ENCODE measurements around the gene TIE1.

The TIE1 gene

DNA sequence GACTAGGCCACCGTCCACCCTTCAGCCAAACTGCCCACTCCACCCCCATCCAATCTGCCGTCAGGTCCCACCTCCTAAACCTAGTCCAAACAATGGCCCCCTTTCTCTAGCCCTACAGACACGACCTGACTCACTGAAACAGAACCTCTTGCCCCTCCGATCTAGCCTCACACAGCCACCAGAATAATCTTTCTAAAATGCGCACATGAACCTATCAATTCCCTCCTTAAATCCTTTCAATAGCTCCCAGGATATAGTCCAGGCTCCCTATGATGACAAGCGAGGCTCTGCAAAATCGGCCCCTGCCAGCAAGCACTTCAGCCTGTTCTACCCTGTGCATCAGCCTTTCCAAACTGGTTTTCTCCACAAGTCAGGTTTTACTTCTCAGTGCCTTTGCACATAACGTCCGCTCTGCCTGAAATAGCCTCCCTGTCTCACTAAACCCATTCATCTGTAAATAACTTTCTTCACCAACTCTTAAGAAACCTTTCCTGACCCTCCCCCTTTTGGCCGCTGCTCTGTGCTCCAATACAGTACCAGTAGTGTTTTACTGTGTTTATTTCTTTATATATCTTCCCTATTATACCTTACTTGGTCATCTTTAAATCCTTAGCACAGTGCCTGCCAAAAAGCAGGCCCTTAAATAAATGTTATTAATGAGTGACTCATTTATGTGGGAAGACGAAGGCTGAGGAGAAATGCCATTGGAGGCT, 49.0 kb downstream of the TIE1 start:
- no peak overlapping the region for H3K4me2 ChIP-seq (ENCODE audit: low read length)
- H3K79me2 ChIP-seq (ENCODE audit: low read length) = no peaks in the 10 kb centered on the region
- no peaks in the 10 kb centered on the region for H4K20me1 ChIP-seq (ENCODE audit: insufficient read depth, low read length)
- no peaks in the 10 kb centered on the region for H3K27me3 ChIP-seq (ENCODE audit: low read depth, low read length)
- no peak overlapping the region for H3K9ac ChIP-seq (ENCODE audit: low read length)
- no peak overlapping the region for H3K4me3 ChIP-seq (ENCODE audit: low read length)
- no peaks in the 10 kb centered on the region for H3K36me3 ChIP-seq (replicated peaks; ENCODE audit: low read depth, low read length)
- H2AFZ ChIP-seq (ENCODE audit: low read depth, low read length) = no peak overlapping the region
- TF ChIP-seq, protein P1, sequence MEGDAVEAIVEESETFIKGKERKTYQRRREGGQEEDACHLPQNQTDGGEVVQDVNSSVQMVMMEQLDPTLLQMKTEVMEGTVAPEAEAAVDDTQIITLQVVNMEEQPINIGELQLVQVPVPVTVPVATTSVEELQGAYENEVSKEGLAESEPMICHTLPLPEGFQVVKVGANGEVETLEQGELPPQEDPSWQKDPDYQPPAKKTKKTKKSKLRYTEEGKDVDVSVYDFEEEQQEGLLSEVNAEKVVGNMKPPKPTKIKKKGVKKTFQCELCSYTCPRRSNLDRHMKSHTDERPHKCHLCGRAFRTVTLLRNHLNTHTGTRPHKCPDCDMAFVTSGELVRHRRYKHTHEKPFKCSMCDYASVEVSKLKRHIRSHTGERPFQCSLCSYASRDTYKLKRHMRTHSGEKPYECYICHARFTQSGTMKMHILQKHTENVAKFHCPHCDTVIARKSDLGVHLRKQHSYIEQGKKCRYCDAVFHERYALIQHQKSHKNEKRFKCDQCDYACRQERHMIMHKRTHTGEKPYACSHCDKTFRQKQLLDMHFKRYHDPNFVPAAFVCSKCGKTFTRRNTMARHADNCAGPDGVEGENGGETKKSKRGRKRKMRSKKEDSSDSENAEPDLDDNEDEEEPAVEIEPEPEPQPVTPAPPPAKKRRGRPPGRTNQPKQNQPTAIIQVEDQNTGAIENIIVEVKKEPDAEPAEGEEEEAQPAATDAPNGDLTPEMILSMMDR (IDR thresholded peaks at IDR 0.05; ENCODE audit: low read depth, low read length) = no peak
- no peak for TF ChIP-seq EZH2phosphoT487 (IDR thresholded peaks at IDR 0.05; ENCODE audit: low read depth)
- H3K27ac ChIP-seq (ENCODE audit: low read length) = no peak overlapping the region
- H3K9me3 ChIP-seq (ENCODE audit: insufficient read depth, low read length) = no peaks in the 10 kb centered on the region
- no peaks in the 10 kb centered on the region for H3K4me1 ChIP-seq (ENCODE audit: low read length)

DNA sequence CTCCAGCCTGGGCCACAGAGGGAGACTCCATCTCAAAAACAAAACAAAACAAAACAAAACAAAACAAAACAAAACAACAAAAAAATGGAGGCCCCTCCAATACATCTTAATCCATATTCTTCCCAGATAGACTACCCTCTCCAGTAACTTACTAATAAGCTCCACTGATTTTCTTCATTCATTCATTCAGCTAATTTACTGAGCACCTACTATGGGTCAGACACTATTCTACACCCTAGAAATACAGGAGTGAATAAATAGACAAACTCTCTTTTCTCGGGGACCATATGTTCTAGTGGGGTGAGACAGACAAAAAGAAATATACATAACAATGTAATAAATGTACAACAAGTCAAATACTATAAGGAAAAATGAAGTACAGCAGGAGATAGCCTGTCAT, 50.2 kb downstream of the TIE1 start:
- Histone ChIP-seq H2AFZ (ENCODE audit: low read depth, low read length) (no peak overlapping the region), H3K9ac (ENCODE audit: low read length) (no peak overlapping the region), H3K27me3 (ENCODE audit: low read depth, low read length) (no peaks in the 10 kb centered on the region), H4K20me1 (ENCODE audit: insufficient read depth, low read length) (no peaks in the 10 kb centered on the region), H3K4me3 (ENCODE audit: low read length) (no peak overlapping the region), H3K27ac (ENCODE audit: low read length) (no peak overlapping the region), H3K79me2 (ENCODE audit: low read length) (no peaks in the 10 kb centered on the region), H3K9me3 (ENCODE audit: insufficient read depth, low read length) (no peaks in the 10 kb centered on the region), H3K4me2 (ENCODE audit: low read length) (no peak overlapping the region), H3K36me3 (replicated peaks; ENCODE audit: low read depth, low read length) (no peaks in the 10 kb centered on the region), H3K4me1 (ENCODE audit: low read length) (no peaks in the 10 kb centered on the region)
- no peak for TF ChIP-seq EZH2phosphoT487 (IDR thresholded peaks at IDR 0.05; ENCODE audit: low read depth)
- TF ChIP-seq, protein P1 (IDR thresholded peaks at IDR 0.05; ENCODE audit: low read depth, low read length) = no peak

DNA sequence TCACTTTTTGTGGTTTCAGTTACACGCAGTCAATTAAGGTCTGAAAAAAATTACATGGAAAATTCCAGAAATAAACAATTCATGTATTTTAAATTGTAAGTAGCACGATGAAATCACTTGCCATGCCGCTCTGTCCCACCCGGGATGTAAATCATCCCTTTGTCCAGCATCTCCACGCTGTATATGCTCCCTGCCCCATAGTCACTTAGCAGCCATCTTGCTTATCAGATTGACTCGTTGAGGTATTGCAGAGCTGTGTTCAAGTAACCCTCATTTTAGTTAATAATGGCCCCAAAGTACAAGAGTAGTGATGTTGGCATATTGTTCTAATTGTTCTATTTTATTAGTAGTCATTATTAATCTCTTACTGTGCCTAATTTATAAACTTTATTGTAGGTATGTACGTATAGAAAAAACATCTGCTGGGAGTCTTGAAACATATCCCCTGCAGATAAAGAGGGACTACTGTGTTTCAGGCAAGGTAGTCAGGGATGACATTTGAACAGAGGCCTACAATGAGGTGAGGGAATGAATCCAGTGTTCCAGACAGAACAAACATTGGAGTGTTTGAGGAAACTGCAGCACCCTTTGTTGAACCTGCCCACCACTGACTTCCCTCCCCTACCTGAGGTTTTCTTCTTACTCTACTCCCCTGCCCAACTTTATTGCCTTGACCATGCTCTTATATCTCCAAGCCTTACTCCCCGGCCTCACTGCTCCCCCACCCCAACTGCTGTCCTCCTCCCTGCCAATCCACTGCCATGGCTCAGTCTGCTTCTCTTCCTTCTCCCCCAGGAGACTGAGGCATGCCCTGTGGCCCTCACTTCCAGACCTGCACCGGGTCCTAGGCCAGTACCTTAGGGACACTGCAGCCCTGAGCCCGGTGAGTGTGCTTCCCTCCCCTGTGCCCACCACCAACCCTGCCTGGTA, 50.9 kb downstream of the TIE1 start:
- H3K79me2 ChIP-seq (ENCODE audit: low read length) = no peaks in the 10 kb centered on the region
- no peaks in the 10 kb centered on the region for H3K27me3 ChIP-seq (ENCODE audit: low read depth, low read length)
- no peak overlapping the region for H2AFZ ChIP-seq (ENCODE audit: low read depth, low read length)
- H3K4me3 ChIP-seq (ENCODE audit: low read length) = no peak overlapping the region
- no peaks in the 10 kb centered on the region for H3K36me3 ChIP-seq (replicated peaks; ENCODE audit: low read depth, low read length)
- H4K20me1 ChIP-seq (ENCODE audit: insufficient read depth, low read length) = no peaks in the 10 kb centered on the region
- no peak overlapping the region for H3K4me2 ChIP-seq (ENCODE audit: low read length)
- no peak overlapping the region for H3K9ac ChIP-seq (ENCODE audit: low read length)
- no peaks in the 10 kb centered on the region for H3K4me1 ChIP-seq (ENCODE audit: low read length)
- no peak overlapping the region for H3K27ac ChIP-seq (ENCODE audit: low read length)
- H3K9me3 ChIP-seq (ENCODE audit: insufficient read depth, low read length) = no peaks in the 10 kb centered on the region
- no peak for TF ChIP-seq EZH2phosphoT487 (IDR thresholded peaks at IDR 0.05; ENCODE audit: low read depth)
- TF ChIP-seq, protein P1 (IDR thresholded peaks at IDR 0.05; ENCODE audit: low read depth, low read length) = no peak

DNA sequence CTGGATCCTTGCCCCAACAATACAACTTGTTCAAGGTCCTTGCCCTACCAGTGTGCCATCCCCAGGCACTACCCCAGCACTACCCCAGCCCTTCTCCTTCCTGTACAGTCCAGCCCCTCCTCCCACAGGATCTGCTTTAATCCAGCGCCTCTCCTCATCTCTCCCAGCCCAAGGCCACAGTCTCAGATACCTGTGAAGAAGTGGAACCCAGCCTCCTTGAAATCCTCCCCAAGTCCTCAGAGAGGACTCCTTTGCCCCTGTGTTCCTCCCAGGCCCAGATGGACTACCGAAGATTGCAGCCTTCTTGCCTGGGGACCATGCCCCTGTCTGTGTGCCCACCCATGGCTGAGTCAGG, 51.5 kb downstream of the TIE1 start:
- TF ChIP-seq EZH2phosphoT487 (IDR thresholded peaks at IDR 0.05; ENCODE audit: low read depth) = no peak
- TF ChIP-seq, protein P1 (IDR thresholded peaks at IDR 0.05; ENCODE audit: low read depth, low read length) = no peak
- Histone ChIP-seq H3K4me2 (ENCODE audit: low read length) (no peak overlapping the region), H4K20me1 (ENCODE audit: insufficient read depth, low read length) (no peaks in the 10 kb centered on the region), H2AFZ (ENCODE audit: low read depth, low read length) (no peak overlapping the region), H3K4me3 (ENCODE audit: low read length) (no peak overlapping the region), H3K4me1 (ENCODE audit: low read length) (no peaks in the 10 kb centered on the region), H3K27ac (ENCODE audit: low read length) (no peak overlapping the region), H3K27me3 (ENCODE audit: low read depth, low read length) (no peaks in the 10 kb centered on the region), H3K79me2 (ENCODE audit: low read length) (no peaks in the 10 kb centered on the region), H3K9me3 (ENCODE audit: insufficient read depth, low read length) (no peaks in the 10 kb centered on the region), H3K9ac (ENCODE audit: low read length) (no peak overlapping the region), H3K36me3 (replicated peaks; ENCODE audit: low read depth, low read length) (no peaks in the 10 kb centered on the region)

All from OCI-LY3 (cell line).